Measurements from ENCODE around the gene HTT. TPM values are rescaled to one million over a fixed set of nuclear protein-coding genes. Genes with fewer than 3 reads are reported as not detected.

Gene HTT
- total and polyA plus RNA-seq, 10 of the 15 experiments (the other 5 are each of a cell fraction or from before 2014, with no cell fraction given): 3.3 to 113 (median 43.3) TPM

GRCh38 chr4:3292571-3293400, 218.3 kb downstream of the HTT start, which contains the start of gene RGS12 (continued):
- TF ChIP-seq CTCF (IDR thresholded peaks at IDR 0.05 in 2 of 3, conservative IDR thresholded peaks at IDR 0.05 in 1 of 3; ENCODE audit: control insufficient read depth in 2 of 3, extremely low read depth in 1 of 3, insufficient read depth in 1 of 3, low read depth in 3 of 3, low read length in 3 of 3): no peak
- no peak for TF ChIP-seq ETV6 (conservative IDR thresholded peaks at IDR 0.05 in 1 of 2, IDR thresholded peaks at IDR 0.05 in 1 of 2; ENCODE audit: borderline replicate concordance in 1 of 2, low read depth in 1 of 2)

Small RNA genes lying within 50 kb of the gene (small RNA-seq; reads per million reads assigned to genes)
- gene RF02134 (not detected), gene RF02135 (not detected), gene RNU6-204P (not detected)

Other genes with a start within 250 kb of the HTT start
- gene ADD1, start 230.8 kb upstream of the HTT start, total RNA-seq (2014; rRNA removed): 128 and 136 TPM in 2 replicates
- 65.6 and 70.1 TPM in 2 replicates for gene ADD1, start 230.8 kb upstream of the HTT start, total RNA-seq (2014; rRNA removed; fragmentation: Illumina TruSeq; extraction: Trizol)
- gene ADD1, start 230.8 kb upstream of the HTT start, total RNA-seq (2021): 182 and 183 TPM in 2 replicates
- gene ADD1, start 230.8 kb upstream of the HTT start, polyA plus RNA-seq (2011; rRNA removed): 75.4 and 93.5 TPM in 2 replicates
- 97.2 and 107 TPM in 2 replicates for gene ADD1, start 230.8 kb upstream of the HTT start, polyA plus RNA-seq (2014; fragmentation: Illumina TruSeq; extraction: Trizol)
- 10 to 100 TPM; 21.6 to 50.2 TPM for gene ADD1, start 230.8 kb upstream of the HTT start, polyA plus RNA-seq (2014; fragmentation: Nextera tagmentation; extraction: Ambion mirVana)
- gene ADD1, start 230.8 kb upstream of the HTT start, polyA plus RNA-seq (2014; rRNA removed): 113 and 126 TPM in 2 replicates
- gene ADD1, start 230.8 kb upstream of the HTT start, polyA plus RNA-seq (2016; fragmentation: Nextera tagmentation; extraction: Ambion mirVana): 100 to 1,000 TPM; 113 to 116 TPM
- 40.3 and 42.1 TPM in 2 replicates for gene NOP14, start 111.3 kb upstream of the HTT start, total RNA-seq (2014; rRNA removed)
- 52.5 and 57.3 TPM in 2 replicates for gene NOP14, start 111.3 kb upstream of the HTT start, total RNA-seq (2014; rRNA removed; fragmentation: Illumina TruSeq; extraction: Trizol)
- 74.3 and 80.6 TPM in 2 replicates for gene NOP14, start 111.3 kb upstream of the HTT start, total RNA-seq (2021)
- 17.2 and 18.8 TPM in 2 replicates for gene NOP14, start 111.3 kb upstream of the HTT start, polyA plus RNA-seq (2011; rRNA removed)
- gene NOP14, start 111.3 kb upstream of the HTT start, polyA plus RNA-seq (2014; fragmentation: Illumina TruSeq; extraction: Trizol): 64.9 and 65.2 TPM in 2 replicates
- 10 to 100 TPM; 13.8 to 24.7 TPM for gene NOP14, start 111.3 kb upstream of the HTT start, polyA plus RNA-seq (2014; fragmentation: Nextera tagmentation; extraction: Ambion mirVana)
- gene NOP14, start 111.3 kb upstream of the HTT start, polyA plus RNA-seq (2014; rRNA removed): 31.6 and 36.4 TPM in 2 replicates
- 10 to 100 TPM; 74.5 to 76.6 TPM for gene NOP14, start 111.3 kb upstream of the HTT start, polyA plus RNA-seq (2016; fragmentation: Nextera tagmentation; extraction: Ambion mirVana)
- 2.3 and 2.5 TPM in 2 replicates for gene GRK4, start 111.1 kb upstream of the HTT start, total RNA-seq (2014; rRNA removed)
- gene GRK4, start 111.1 kb upstream of the HTT start, total RNA-seq (2014; rRNA removed; fragmentation: Illumina TruSeq; extraction: Trizol): 2.4 and 2.9 TPM in 2 replicates
- 3.0 and 3.6 TPM in 2 replicates for gene GRK4, start 111.1 kb upstream of the HTT start, total RNA-seq (2021)
- gene GRK4, start 111.1 kb upstream of the HTT start, polyA plus RNA-seq (2011; rRNA removed): 1.3 and 1.5 TPM in 2 replicates
- gene GRK4, start 111.1 kb upstream of the HTT start, polyA plus RNA-seq (2014; fragmentation: Illumina TruSeq; extraction: Trizol): 2.3 TPM in 2 replicates
- gene GRK4, start 111.1 kb upstream of the HTT start, polyA plus RNA-seq (2014; fragmentation: Nextera tagmentation; extraction: Ambion mirVana): 1 to 10 TPM; 1.1 to 1.6 TPM
- 2.9 and 3.0 TPM in 2 replicates for gene GRK4, start 111.1 kb upstream of the HTT start, polyA plus RNA-seq (2014; rRNA removed)
- gene GRK4, start 111.1 kb upstream of the HTT start, polyA plus RNA-seq (2016; fragmentation: Nextera tagmentation; extraction: Ambion mirVana): 1 to 10 TPM; 3.4 to 4.0 TPM
- gene HTT-AS, start 143 bp upstream of the HTT start, total RNA-seq (2014; rRNA removed): not detected in 2 replicates
- gene HTT-AS, start 143 bp upstream of the HTT start, total RNA-seq (2014; rRNA removed; fragmentation: Illumina TruSeq; extraction: Trizol): not detected in 2 replicates
- not detected in 2 replicates for gene HTT-AS, start 143 bp upstream of the HTT start, total RNA-seq (2021)
- gene HTT-AS, start 143 bp upstream of the HTT start, polyA plus RNA-seq (2011; rRNA removed): not detected in 2 replicates
- gene HTT-AS, start 143 bp upstream of the HTT start, polyA plus RNA-seq (2014; fragmentation: Illumina TruSeq; extraction: Trizol): not detected in 2 replicates
- not detected for gene HTT-AS, start 143 bp upstream of the HTT start, polyA plus RNA-seq (2014; fragmentation: Nextera tagmentation; extraction: Ambion mirVana)
- gene HTT-AS, start 143 bp upstream of the HTT start, polyA plus RNA-seq (2014; rRNA removed): not detected in 2 replicates
- gene HTT-AS, start 143 bp upstream of the HTT start, polyA plus RNA-seq (2016; fragmentation: Nextera tagmentation; extraction: Ambion mirVana): not detected
- 0.11 and 0.28 TPM in 2 replicates for gene MSANTD1, start 174.5 kb downstream of the HTT start, total RNA-seq (2014; rRNA removed)
- 0.14 and 0.22 TPM in 2 replicates for gene MSANTD1, start 174.5 kb downstream of the HTT start, total RNA-seq (2014; rRNA removed; fragmentation: Illumina TruSeq; extraction: Trizol)
- gene MSANTD1, start 174.5 kb downstream of the HTT start, total RNA-seq (2021): 0.37 and 0.87 TPM in 2 replicates
- gene MSANTD1, start 174.5 kb downstream of the HTT start, polyA plus RNA-seq (2011; rRNA removed): 0.04 and 0.11 TPM in 2 replicates
- gene MSANTD1, start 174.5 kb downstream of the HTT start, polyA plus RNA-seq (2014; fragmentation: Illumina TruSeq; extraction: Trizol): 0.07 TPM in 1 of 2 replicates, not detected in the other
- gene MSANTD1, start 174.5 kb downstream of the HTT start, polyA plus RNA-seq (2014; fragmentation: Nextera tagmentation; extraction: Ambion mirVana): not detected
- 0.22 and 0.38 TPM in 2 replicates for gene MSANTD1, start 174.5 kb downstream of the HTT start, polyA plus RNA-seq (2014; rRNA removed)
- under 1 TPM; 0.21 to 0.55 TPM for gene MSANTD1, start 174.5 kb downstream of the HTT start, polyA plus RNA-seq (2016; fragmentation: Nextera tagmentation; extraction: Ambion mirVana)
- gene RGS12, start 218.3 kb downstream of the HTT start, total RNA-seq (2014; rRNA removed): 0.51 and 0.76 TPM in 2 replicates
- gene RGS12, start 218.3 kb downstream of the HTT start, total RNA-seq (2014; rRNA removed; fragmentation: Illumina TruSeq; extraction: Trizol): 0.41 and 1.1 TPM in 2 replicates
- gene RGS12, start 218.3 kb downstream of the HTT start, total RNA-seq (2021): 0.85 and 2.2 TPM in 2 replicates
- 0.37 and 0.39 TPM in 2 replicates for gene RGS12, start 218.3 kb downstream of the HTT start, polyA plus RNA-seq (2011; rRNA removed)
- 0.06 and 0.40 TPM in 2 replicates for gene RGS12, start 218.3 kb downstream of the HTT start, polyA plus RNA-seq (2014; fragmentation: Illumina TruSeq; extraction: Trizol)
- gene RGS12, start 218.3 kb downstream of the HTT start, polyA plus RNA-seq (2014; fragmentation: Nextera tagmentation; extraction: Ambion mirVana): under 1 TPM; 0.02 to 0.07 TPM
- 0.28 and 0.96 TPM in 2 replicates for gene RGS12, start 218.3 kb downstream of the HTT start, polyA plus RNA-seq (2014; rRNA removed)
- 1 to 10 TPM in 1 of 2 experiments, under 1 TPM in 1; 0.99 to 1.2 TPM for gene RGS12, start 218.3 kb downstream of the HTT start, polyA plus RNA-seq (2016; fragmentation: Nextera tagmentation; extraction: Ambion mirVana)

Data from GM12878 (cell line).